ENCODE measurements around the gene PPP2R2C.

The PPP2R2C gene

GRCh38 chr4:6502747-6503465 is 30.5 kb upstream of the PPP2R2C start:
- Histone ChIP-seq H3K9me3 (ENCODE audit: control insufficient read depth, insufficient read depth, low read length) (peaks cover 37% of the 10 kb centered on the region), H3K9ac (ENCODE audit: low read depth, low read length) (no peak overlapping the region), H3K27ac (ENCODE audit: low read depth, low read length) (no peak overlapping the region), H3K4me3 (ENCODE audit: low read depth, low read length) (no peak overlapping the region), H3K4me1 (ENCODE audit: control insufficient read depth, insufficient read depth, low read length) (no peaks in the 10 kb centered on the region), H3K36me3 (ENCODE audit: control insufficient read depth, insufficient read depth, low read length) (no peaks in the 10 kb centered on the region), H3K27me3 (ENCODE audit: control insufficient read depth, insufficient read depth, low read length) (no peaks in the 10 kb centered on the region)

- Histone ChIP-seq H3K27me3 (ENCODE audit: control insufficient read depth, insufficient read depth, low read length) (no peaks in the 10 kb centered on the region), H3K4me3 (ENCODE audit: low read depth, low read length) (no peak overlapping the region), H3K4me1 (ENCODE audit: control insufficient read depth, insufficient read depth, low read length) (no peaks in the 10 kb centered on the region), H3K9me3 (ENCODE audit: control insufficient read depth, insufficient read depth, low read length) (peaks cover 30% of the 10 kb centered on the region), H3K9ac (ENCODE audit: low read depth, low read length) (no peak overlapping the region), H3K27ac (ENCODE audit: low read depth, low read length) (no peak overlapping the region), H3K36me3 (ENCODE audit: control insufficient read depth, insufficient read depth, low read length) (no peaks in the 10 kb centered on the region)
These were observed 29.7 kb upstream of the PPP2R2C start for GRCh38 chr4:6502147-6502546.

GRCh38 chr4:6501171-6501570 is 28.8 kb upstream of the PPP2R2C start:
- peaks cover 21% of the 10 kb centered on the region for H3K9me3 ChIP-seq (ENCODE audit: control insufficient read depth, insufficient read depth, low read length)
- H3K4me1 ChIP-seq (ENCODE audit: control insufficient read depth, insufficient read depth, low read length), result no peaks in the 10 kb centered on the region
- H3K27ac ChIP-seq (ENCODE audit: low read depth, low read length), result no peak overlapping the region
- no peaks in the 10 kb centered on the region for H3K36me3 ChIP-seq (ENCODE audit: control insufficient read depth, insufficient read depth, low read length)
- no peak overlapping the region for H3K4me3 ChIP-seq (ENCODE audit: low read depth, low read length)
- H3K27me3 ChIP-seq (ENCODE audit: control insufficient read depth, insufficient read depth, low read length), result no peaks in the 10 kb centered on the region
- H3K9ac ChIP-seq (ENCODE audit: low read depth, low read length), result no peak overlapping the region

- no peak overlapping the region for H3K4me3 ChIP-seq (ENCODE audit: low read depth, low read length)
- H3K9me3 ChIP-seq (ENCODE audit: control insufficient read depth, insufficient read depth, low read length), result peaks cover 18% of the 10 kb centered on the region
- no peaks in the 10 kb centered on the region for H3K36me3 ChIP-seq (ENCODE audit: control insufficient read depth, insufficient read depth, low read length)
- H3K27ac ChIP-seq (ENCODE audit: low read depth, low read length), result no peak overlapping the region
- H3K4me1 ChIP-seq (ENCODE audit: control insufficient read depth, insufficient read depth, low read length), result no peaks in the 10 kb centered on the region
- no peak overlapping the region for H3K9ac ChIP-seq (ENCODE audit: low read depth, low read length)
- no peaks in the 10 kb centered on the region for H3K27me3 ChIP-seq (ENCODE audit: control insufficient read depth, insufficient read depth, low read length)
These were observed 28.2 kb upstream of the PPP2R2C start for GRCh38 chr4:6500481-6501140.

- no peaks in the 10 kb centered on the region for H3K27me3 ChIP-seq (ENCODE audit: control insufficient read depth, insufficient read depth, low read length)
- H3K36me3 ChIP-seq (ENCODE audit: control insufficient read depth, insufficient read depth, low read length), result no peaks in the 10 kb centered on the region
- no peak overlapping the region for H3K4me3 ChIP-seq (ENCODE audit: low read depth, low read length)
- H3K9ac ChIP-seq (ENCODE audit: low read depth, low read length), result no peak overlapping the region
- no peak overlapping the region for H3K27ac ChIP-seq (ENCODE audit: low read depth, low read length)
- H3K4me1 ChIP-seq (ENCODE audit: control insufficient read depth, insufficient read depth, low read length), result no peaks in the 10 kb centered on the region
- peaks cover 8% of the 10 kb centered on the region for H3K9me3 ChIP-seq (ENCODE audit: control insufficient read depth, insufficient read depth, low read length)
These were observed 26.8 kb upstream of the PPP2R2C start for GRCh38 chr4:6499238-6499600.

GRCh38 chr4:6498511-6499237 is 26.3 kb upstream of the PPP2R2C start:
- Histone ChIP-seq H3K36me3 (ENCODE audit: control insufficient read depth, insufficient read depth, low read length) (no peaks in the 10 kb centered on the region), H3K27ac (ENCODE audit: low read depth, low read length) (no peak overlapping the region), H3K4me3 (ENCODE audit: low read depth, low read length) (no peak overlapping the region), H3K9me3 (ENCODE audit: control insufficient read depth, insufficient read depth, low read length) (peaks cover 3% of the 10 kb centered on the region; the same call in 1 of the 2 replicates), H3K4me1 (ENCODE audit: control insufficient read depth, insufficient read depth, low read length) (0 out of 2 replicates have a peak, but pooled peaks cover 4% of the 10 kb centered on the region), H3K9ac (ENCODE audit: low read depth, low read length) (no peak overlapping the region), H3K27me3 (ENCODE audit: control insufficient read depth, insufficient read depth, low read length) (no peaks in the 10 kb centered on the region)

GRCh38 chr4:6497796-6498195 is 25.4 kb upstream of the PPP2R2C start:
- Histone ChIP-seq H3K9me3 (ENCODE audit: control insufficient read depth, insufficient read depth, low read length) (no peaks in the 10 kb centered on the region), H3K27ac (ENCODE audit: low read depth, low read length) (no peak overlapping the region), H3K4me3 (ENCODE audit: low read depth, low read length) (no peak overlapping the region), H3K9ac (ENCODE audit: low read depth, low read length) (no peak overlapping the region), H3K27me3 (ENCODE audit: control insufficient read depth, insufficient read depth, low read length) (no peaks in the 10 kb centered on the region), H3K4me1 (ENCODE audit: control insufficient read depth, insufficient read depth, low read length) (0 out of 2 replicates have a peak, but pooled peaks cover 7% of the 10 kb centered on the region), H3K36me3 (ENCODE audit: control insufficient read depth, insufficient read depth, low read length) (no peaks in the 10 kb centered on the region)

- Histone ChIP-seq H3K36me3 (ENCODE audit: control insufficient read depth, insufficient read depth, low read length) (no peaks in the 10 kb centered on the region), H3K9ac (ENCODE audit: low read depth, low read length) (no peak overlapping the region), H3K9me3 (ENCODE audit: control insufficient read depth, insufficient read depth, low read length) (no peaks in the 10 kb centered on the region), H3K4me1 (ENCODE audit: control insufficient read depth, insufficient read depth, low read length) (0 out of 2 replicates have a peak, but pooled peaks cover 7% of the 10 kb centered on the region), H3K27me3 (ENCODE audit: control insufficient read depth, insufficient read depth, low read length) (no peaks in the 10 kb centered on the region), H3K4me3 (ENCODE audit: low read depth, low read length) (no peak overlapping the region), H3K27ac (ENCODE audit: low read depth, low read length) (no peak overlapping the region)
These were observed 23.3 kb upstream of the PPP2R2C start for GRCh38 chr4:6495736-6496135.

GRCh38 chr4:6495296-6495590 is 22.8 kb upstream of the PPP2R2C start:
- H3K4me3 ChIP-seq (ENCODE audit: low read depth, low read length), result no peak overlapping the region
- no peak overlapping the region for H3K9ac ChIP-seq (ENCODE audit: low read depth, low read length)
- no peak overlapping the region for H3K27ac ChIP-seq (ENCODE audit: low read depth, low read length)
- H3K9me3 ChIP-seq (ENCODE audit: control insufficient read depth, insufficient read depth, low read length), result no peaks in the 10 kb centered on the region
- no peaks in the 10 kb centered on the region for H3K27me3 ChIP-seq (ENCODE audit: control insufficient read depth, insufficient read depth, low read length)
- H3K36me3 ChIP-seq (ENCODE audit: control insufficient read depth, insufficient read depth, low read length), result no peaks in the 10 kb centered on the region
- 0 out of 2 replicates have a peak, but pooled peaks cover 7% of the 10 kb centered on the region for H3K4me1 ChIP-seq (ENCODE audit: control insufficient read depth, insufficient read depth, low read length)

- H3K36me3 ChIP-seq (ENCODE audit: control insufficient read depth, insufficient read depth, low read length), result no peaks in the 10 kb centered on the region
- no peaks in the 10 kb centered on the region for H3K27me3 ChIP-seq (ENCODE audit: control insufficient read depth, insufficient read depth, low read length)
- H3K9ac ChIP-seq (ENCODE audit: low read depth, low read length), result no peak overlapping the region
- H3K27ac ChIP-seq (ENCODE audit: low read depth, low read length), result no peak overlapping the region
- H3K4me3 ChIP-seq (ENCODE audit: low read depth, low read length), result no peak overlapping the region
- H3K9me3 ChIP-seq (ENCODE audit: control insufficient read depth, insufficient read depth, low read length), result no peaks in the 10 kb centered on the region
- H3K4me1 ChIP-seq (ENCODE audit: control insufficient read depth, insufficient read depth, low read length), result 0 out of 2 replicates have a peak, but pooled peaks cover 7% of the 10 kb centered on the region
These were observed 22.2 kb upstream of the PPP2R2C start for GRCh38 chr4:6494431-6495295.

All from HUES48 (cell line).